AG09319 (cell line): ENCODE measurements around the gene C1orf167.

Experiments
- DNase-seq: peaks from one replicate; pipeline ENCODE4 v3.0.0-alpha.2; 2010; ENCODE audit warnings: low read depth; ENCODE audit errors: extremely low read depth
- CTCF ChIP-seq: IDR thresholded peaks from 2 replicates; pipeline ENCODE4 v1.5.1; 2011; ENCODE audit warnings: low read depth, mild to moderate bottlenecking, inconsistent platforms, low read length, moderate library complexity

C1orf167 gene

GRCh38 chr1:11781297-11781696 lies 19.3 kb downstream of the C1orf167 start:
- no peak for TF ChIP-seq CTCF
- DNase-seq = no peak

- no peak for DNase-seq
- no peak for TF ChIP-seq CTCF
Measured at GRCh38 chr1:11782127-11782708, 20.2 kb downstream of the C1orf167 start.

- no peak for DNase-seq
- no peak for TF ChIP-seq CTCF
Measured at GRCh38 chr1:11783556-11783955, 21.6 kb downstream of the C1orf167 start.

- TF ChIP-seq CTCF = no peak
- no peak for DNase-seq
Measured at GRCh38 chr1:11784256-11784992, 22.4 kb downstream of the C1orf167 start.

GRCh38 chr1:11784993-11785769 lies 23.2 kb downstream of the C1orf167 start:
- TF ChIP-seq CTCF = peak; percentile 90
- no peak for DNase-seq

GRCh38 chr1:11786168-11786567 lies 24.2 kb downstream of the C1orf167 start:
- DNase-seq = no peak
- TF ChIP-seq CTCF = no peak
